Pancreas (tissue), 10 donors: ENCODE results near the gene SDF2. TPM values are rescaled to one million over a fixed set of nuclear protein-coding genes. Genes with fewer than 3 reads are reported as not detected.

Experiments
- ATAC-seq, 4 donors: fragments of 200-7000 bp; cut with Tn5 transposase; one replicate each; pipeline versions ENCODE4 v1.8.0 to v1.9.1; 2020; ENCODE audit warnings: mild to moderate bottlenecking in 4 of 4, moderate library complexity in 4 of 4
- DNase-seq, 6 donors: peaks; one replicate each; pipeline ENCODE4 v3.0.0-alpha.2; 2020
- FAIRE-seq: peaks from 2 replicates; lab custom pipeline; 2012; peaks lifted over from hg19 to GRCh38; lab: Jason Lieb, UNC
- H3K27ac ChIP-seq, 4 donors: fragments of 200-600 bp; sonication (generic); 1 replicate in 3 of 4; 2 replicates in 1 of 4; pipeline versions ENCODE4 v1.5.0 to v1.8.0; 2020
- H3K27me3 ChIP-seq, 4 donors: fragments of 200-600 bp; one replicate each; pipeline ENCODE4 v1.8.0; 2021
- H3K36me3 ChIP-seq, 3 donors: fragments of 200-600 bp; sonication (generic) in 1 of 3; one replicate each; pipeline versions ENCODE4 v1.5.0 to v1.8.0; 2020 to 2021
- H3K4me1 ChIP-seq, 3 donors: fragments of 200-600 bp; one replicate each; pipeline ENCODE4 v1.8.0; 2021
- H3K4me3 ChIP-seq, 4 donors: fragments of 200-600 bp; sonication (generic) in 2 of 4; one replicate each; pipeline versions ENCODE4 v1.5.0 to v1.8.0; 2020 to 2021
- H3K9me3 ChIP-seq, 4 donors: fragments of 200-600 bp; one replicate each; pipeline ENCODE4 v1.8.0; 2021
- CTCF ChIP-seq, 4 donors: fragments of 200-600 bp; sonication (generic) in 3 of 4; IDR thresholded peaks; one replicate each; pipeline versions ENCODE4 v1.5.0 to v1.8.0; 2021; ENCODE audit warnings: antibody characterized with exemption in 4 of 4
- WGBS, 2 donors: extraction: QIAGEN DNeasy Blood & Tissue Kit; methylation state at CpG; one replicate each; pipeline ENCODE4 v1.1.7; 2013; 5-methylcytosine and 5-hydroxymethylcytosine counted together
- intact Hi-C, 3 donors: fragments of 100-400 bp; cut with DNase I; formaldehyde crosslinking; loops; one replicate each; pipeline versions ENCODE4 v1.11.1 to v1.14.2; 2022
- polyA plus RNA-seq, 2 donors: library from polyadenylated mRNA; stranded (reverse); fragments of 200-250 nt; gene quantifications; one replicate each; pipeline ENCODE4 v1.2.3, GENCODE V29; 2013
- total RNA-seq, 6 donors: library from RNA; stranded (reverse); fragmentation: NEBNext Ultra II Directional in 4 of 6; extraction: Animal tissue kit (Norgen Biotek cat#: 25700) in 4 of 6; gene quantifications; one replicate each; pipeline versions ENCODE4 v1.2.1 to v1.2.4, GENCODE V29; 2021 to 2023
- donor health status: healthy with polysubstance abuse.
- donor health status: DM: no; HTN: no; CAD: no; lungs with moderate emphysema.
- donor health status: DM: no; HTN: no; CAD: no.
- donor health status: control.
- donor health status: control.
- donor health status: Bipolar disorder and iron deficiency.
- donor health status: DM: yes; HTN: yes; CAD: no.
- donor health status: DM: no; HTN: no; CAD: no.
- donor health status: DM: no; HTN: no; CAD: no.
- donor health status: DM: yes; HTN: yes; CAD: no.

SDF2 gene
- total and polyA plus RNA-seq, 8 donors = 13.8 to 38.6 (median 18.7) TPM

- ATAC-seq (no peak), DNase-seq (no peak), FAIRE-seq (no peak)
- Histone ChIP-seq H3K9me3 (no peaks in the 10 kb centered on the region), H3K4me1 (no peaks in the 10 kb centered on the region), H3K4me3 (no peak overlapping the region), H3K27me3 (no peaks in the 10 kb centered on the region), H3K36me3 (peaks cover 2 to 47% (median 43%) of the 10 kb centered on the region in 3 donors), H3K27ac (no peak overlapping the region)
- WGBS, 2 donors = 81 to 92% methylated on average over 3 of the region's 3 CpGs
- intact Hi-C loops = no loop called here
- TF ChIP-seq CTCF (IDR thresholded peaks at IDR 0.05) = no peak
Observed at GRCh38 chr17:28702752-28703150, 41.0 kb upstream of the SDF2 start.

GRCh38 chr17:28702026-28702751 is 40.5 kb upstream of the SDF2 start:
- no peak for TF ChIP-seq CTCF (IDR thresholded peaks at IDR 0.05)
- FAIRE-seq (no peak), DNase-seq (no peak), ATAC-seq (no peak)
- intact Hi-C loops = no loop called here
- Histone ChIP-seq H3K4me1 (no peaks in the 10 kb centered on the region), H3K27me3 (no peaks in the 10 kb centered on the region), H3K9me3 (no peaks in the 10 kb centered on the region), H3K4me3 (no peak overlapping the region), H3K36me3 (peaks cover 8 to 53% (median 48%) of the 10 kb centered on the region in 3 donors), H3K27ac (no peak overlapping the region)
- WGBS, 2 donors = 78 to 81% methylated on average over 10 of the region's 10 CpGs

- intact Hi-C loops = no loop called here
- TF ChIP-seq CTCF (IDR thresholded peaks at IDR 0.05) = no peak
- Histone ChIP-seq H3K4me1 (no peaks in the 10 kb centered on the region), H3K4me3 (no peak overlapping the region), H3K27ac (no peak overlapping the region), H3K27me3 (no peaks in the 10 kb centered on the region), H3K36me3 (peaks cover 9 to 65% (median 54%) of the 10 kb centered on the region in 3 donors), H3K9me3 (no peaks in the 10 kb centered on the region)
- no peak for DNase-seq
- no peak for ATAC-seq
- WGBS, 2 donors = 88 to 95% methylated on average over 10 of the region's 10 CpGs
- FAIRE-seq = no peak
Observed at GRCh38 chr17:28700830-28701492, 39.3 kb upstream of the SDF2 start.

- Histone ChIP-seq H3K4me3 (no peak overlapping the region), H3K4me1 (no peaks in the 10 kb centered on the region), H3K27ac (no peak overlapping the region), H3K27me3 (no peaks in the 10 kb centered on the region), H3K36me3 (peaks cover 9 to 72% (median 61%) of the 10 kb centered on the region in 3 donors), H3K9me3 (no peaks in the 10 kb centered on the region)
- ATAC-seq = no peak
- WGBS, 2 donors = 82 to 85% methylated on average over 8 of the region's 8 CpGs
- FAIRE-seq = no peak
- no peak for TF ChIP-seq CTCF (IDR thresholded peaks at IDR 0.05)
- intact Hi-C loops = no loop called here
- no peak for DNase-seq
Observed at GRCh38 chr17:28700278-28700677, 38.6 kb upstream of the SDF2 start.
